Measurements from ENCODE around the gene ASCL5.

DNA sequence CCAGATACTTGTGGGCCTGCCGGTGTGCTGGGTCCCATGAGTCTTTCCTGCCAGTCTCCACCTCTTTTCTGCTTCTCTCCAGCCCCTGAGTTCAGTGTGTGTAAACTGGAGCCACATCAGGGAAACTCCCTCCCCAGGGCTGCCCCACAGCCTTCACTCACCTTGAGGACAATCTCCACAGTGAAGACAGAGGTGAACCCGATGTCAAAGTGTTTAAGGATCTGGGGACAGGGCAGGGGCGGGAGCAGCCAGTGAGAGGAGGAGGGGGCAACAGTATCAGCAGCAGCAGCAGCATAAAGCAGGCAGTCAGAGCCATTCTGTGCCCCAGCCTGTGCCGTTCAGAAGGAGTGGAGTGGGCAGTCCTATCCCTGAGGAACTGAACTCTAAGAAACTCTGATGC is 58.0 kb downstream of the ASCL5 start:
- TF ChIP-seq, protein P1, sequence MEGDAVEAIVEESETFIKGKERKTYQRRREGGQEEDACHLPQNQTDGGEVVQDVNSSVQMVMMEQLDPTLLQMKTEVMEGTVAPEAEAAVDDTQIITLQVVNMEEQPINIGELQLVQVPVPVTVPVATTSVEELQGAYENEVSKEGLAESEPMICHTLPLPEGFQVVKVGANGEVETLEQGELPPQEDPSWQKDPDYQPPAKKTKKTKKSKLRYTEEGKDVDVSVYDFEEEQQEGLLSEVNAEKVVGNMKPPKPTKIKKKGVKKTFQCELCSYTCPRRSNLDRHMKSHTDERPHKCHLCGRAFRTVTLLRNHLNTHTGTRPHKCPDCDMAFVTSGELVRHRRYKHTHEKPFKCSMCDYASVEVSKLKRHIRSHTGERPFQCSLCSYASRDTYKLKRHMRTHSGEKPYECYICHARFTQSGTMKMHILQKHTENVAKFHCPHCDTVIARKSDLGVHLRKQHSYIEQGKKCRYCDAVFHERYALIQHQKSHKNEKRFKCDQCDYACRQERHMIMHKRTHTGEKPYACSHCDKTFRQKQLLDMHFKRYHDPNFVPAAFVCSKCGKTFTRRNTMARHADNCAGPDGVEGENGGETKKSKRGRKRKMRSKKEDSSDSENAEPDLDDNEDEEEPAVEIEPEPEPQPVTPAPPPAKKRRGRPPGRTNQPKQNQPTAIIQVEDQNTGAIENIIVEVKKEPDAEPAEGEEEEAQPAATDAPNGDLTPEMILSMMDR (IDR thresholded peaks at IDR 0.05): no peak
- TF ChIP-seq POLR2AphosphoS5 (IDR thresholded peaks at IDR 0.05; ENCODE audit: low read depth, low read length): no peak
- no peak for TF ChIP-seq TCF7L2 (IDR thresholded peaks at IDR 0.05; ENCODE audit: low read depth, low read length)

All from Panc1 (cell line).